Measurements from ENCODE around the gene PPIAL4G. TPM values are rescaled to one million over a fixed set of nuclear protein-coding genes. Genes with fewer than 3 reads are reported as not detected.
"Not testable (repeated sequence)": the region's sequence is repeated elsewhere in the genome, so short reads cannot be mapped to it uniquely, and the experiment has no call there.

The PPIAL4G gene
- total RNA-seq, 2 donors from 2014 or later, result not detected

- DNase-seq, result no peak
- intact Hi-C loops (cut with DNase I, micrococcal nuclease), result no loop called here
- no peak for ATAC-seq
Observed at GRCh38 chr1:148434832-148435231, 48.3 kb downstream of the PPIAL4G start.

- intact Hi-C loops (cut with DNase I, micrococcal nuclease), result not testable (repeated sequence)
- ATAC-seq, result peak; percentile 73
- peak in 1 of 2 donors; percentile 37 for DNase-seq
Observed at GRCh38 chr1:148432916-148433317, 50.2 kb downstream of the PPIAL4G start.

Other genes with a start within 250 kb of the PPIAL4G start
- gene NBPF14, start 112.7 kb upstream of the PPIAL4G start, total RNA-seq, result 10 to 100 TPM; 21.5 to 29.3 TPM

All from left colon (tissue), 2 donors.